Measurements from ENCODE around the gene MRGPRX2.

DNA sequence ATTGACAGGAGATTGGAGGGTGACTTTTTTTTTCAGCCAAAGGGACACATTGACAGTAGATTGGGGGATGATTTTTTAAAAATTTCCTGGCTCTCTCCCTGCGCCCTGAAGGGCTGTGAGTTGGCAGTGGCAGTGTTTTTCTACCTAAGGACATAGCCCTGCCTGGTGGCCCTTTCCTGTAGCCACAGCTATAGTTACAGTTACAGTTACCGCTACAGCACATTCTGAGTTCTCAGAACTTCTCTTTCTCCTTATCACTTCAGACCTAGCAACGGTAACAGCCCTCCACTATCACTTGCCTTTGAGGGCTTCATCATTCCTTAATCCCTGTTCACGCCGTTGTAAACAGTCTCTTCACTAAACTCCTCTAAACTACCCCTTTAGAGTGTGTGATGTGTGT is 684 bp downstream of the MRGPRX2 start:
- TF ChIP-seq, protein P1, sequence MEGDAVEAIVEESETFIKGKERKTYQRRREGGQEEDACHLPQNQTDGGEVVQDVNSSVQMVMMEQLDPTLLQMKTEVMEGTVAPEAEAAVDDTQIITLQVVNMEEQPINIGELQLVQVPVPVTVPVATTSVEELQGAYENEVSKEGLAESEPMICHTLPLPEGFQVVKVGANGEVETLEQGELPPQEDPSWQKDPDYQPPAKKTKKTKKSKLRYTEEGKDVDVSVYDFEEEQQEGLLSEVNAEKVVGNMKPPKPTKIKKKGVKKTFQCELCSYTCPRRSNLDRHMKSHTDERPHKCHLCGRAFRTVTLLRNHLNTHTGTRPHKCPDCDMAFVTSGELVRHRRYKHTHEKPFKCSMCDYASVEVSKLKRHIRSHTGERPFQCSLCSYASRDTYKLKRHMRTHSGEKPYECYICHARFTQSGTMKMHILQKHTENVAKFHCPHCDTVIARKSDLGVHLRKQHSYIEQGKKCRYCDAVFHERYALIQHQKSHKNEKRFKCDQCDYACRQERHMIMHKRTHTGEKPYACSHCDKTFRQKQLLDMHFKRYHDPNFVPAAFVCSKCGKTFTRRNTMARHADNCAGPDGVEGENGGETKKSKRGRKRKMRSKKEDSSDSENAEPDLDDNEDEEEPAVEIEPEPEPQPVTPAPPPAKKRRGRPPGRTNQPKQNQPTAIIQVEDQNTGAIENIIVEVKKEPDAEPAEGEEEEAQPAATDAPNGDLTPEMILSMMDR (IDR thresholded peaks at IDR 0.05) = no peak
- TF ChIP-seq POLR2A (IDR thresholded peaks at IDR 0.05) = no peak
